ENCODE measurements around the gene COL13A1. TPM values are rescaled to one million over a fixed set of nuclear protein-coding genes. Genes with fewer than 3 reads are reported as not detected.
A peak's percentile ranks its signal among the peaks of the same experiment; 100 is the strongest.

The COL13A1 gene
- total RNA-seq, 1 donor from 2014 or later: 2.5 TPM

DNA sequence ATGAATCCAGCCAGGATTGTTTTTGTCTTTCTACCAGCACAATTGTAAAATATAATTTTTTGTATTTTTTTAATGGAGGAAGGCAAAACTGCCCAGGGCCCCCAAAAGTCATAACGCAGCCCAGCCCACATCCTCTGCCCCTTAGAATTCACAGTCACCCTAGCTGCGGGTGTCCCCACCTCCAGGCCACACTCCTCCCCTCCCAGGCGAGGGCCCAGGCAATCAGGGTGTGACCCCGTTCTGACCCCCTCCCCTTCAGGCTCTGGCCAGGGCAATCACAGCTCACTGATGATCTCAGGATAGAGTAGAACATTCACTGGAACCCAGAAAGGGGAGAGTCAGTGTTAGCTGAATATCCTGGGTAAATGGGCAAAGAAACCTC, 158.9 kb downstream of the COL13A1 start:
- DNase-seq: no peak
- intact Hi-C loops (cut with micrococcal nuclease): no loop called here
- Histone ChIP-seq H3K27ac (replicated peaks) (no peak overlapping the region), H3K9me3 (replicated peaks) (no peaks in the 10 kb centered on the region), H3K36me3 (no peaks in the 10 kb centered on the region), H3K4me3 (no peak overlapping the region), H3K27me3 (ENCODE audit: low read depth) (peaks cover 20% of the 10 kb centered on the region), H3K4me1 (peaks cover 7% of the 10 kb centered on the region)
- TF ChIP-seq, protein P1, sequence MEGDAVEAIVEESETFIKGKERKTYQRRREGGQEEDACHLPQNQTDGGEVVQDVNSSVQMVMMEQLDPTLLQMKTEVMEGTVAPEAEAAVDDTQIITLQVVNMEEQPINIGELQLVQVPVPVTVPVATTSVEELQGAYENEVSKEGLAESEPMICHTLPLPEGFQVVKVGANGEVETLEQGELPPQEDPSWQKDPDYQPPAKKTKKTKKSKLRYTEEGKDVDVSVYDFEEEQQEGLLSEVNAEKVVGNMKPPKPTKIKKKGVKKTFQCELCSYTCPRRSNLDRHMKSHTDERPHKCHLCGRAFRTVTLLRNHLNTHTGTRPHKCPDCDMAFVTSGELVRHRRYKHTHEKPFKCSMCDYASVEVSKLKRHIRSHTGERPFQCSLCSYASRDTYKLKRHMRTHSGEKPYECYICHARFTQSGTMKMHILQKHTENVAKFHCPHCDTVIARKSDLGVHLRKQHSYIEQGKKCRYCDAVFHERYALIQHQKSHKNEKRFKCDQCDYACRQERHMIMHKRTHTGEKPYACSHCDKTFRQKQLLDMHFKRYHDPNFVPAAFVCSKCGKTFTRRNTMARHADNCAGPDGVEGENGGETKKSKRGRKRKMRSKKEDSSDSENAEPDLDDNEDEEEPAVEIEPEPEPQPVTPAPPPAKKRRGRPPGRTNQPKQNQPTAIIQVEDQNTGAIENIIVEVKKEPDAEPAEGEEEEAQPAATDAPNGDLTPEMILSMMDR (IDR thresholded peaks at IDR 0.05; ENCODE audit: borderline replicate concordance): no peak

GRCh38 chr10:69960988-69961880, 159.5 kb downstream of the COL13A1 start:
- H3K27me3 ChIP-seq (ENCODE audit: low read depth): peaks cover 26% of the 10 kb centered on the region
- H3K4me1 ChIP-seq: peaks cover 7% of the 10 kb centered on the region
- H3K36me3 ChIP-seq: no peaks in the 10 kb centered on the region
- DNase-seq: no peak
- H3K27ac ChIP-seq (replicated peaks): no peak overlapping the region
- intact Hi-C loops (cut with micrococcal nuclease): no loop called here
- TF ChIP-seq, protein P1 (IDR thresholded peaks at IDR 0.05; ENCODE audit: borderline replicate concordance): peak; percentile 35
- H3K9me3 ChIP-seq (replicated peaks): no peaks in the 10 kb centered on the region
- H3K4me3 ChIP-seq: no peak overlapping the region

- Histone ChIP-seq H3K27me3 (ENCODE audit: low read depth) (peaks cover 29% of the 10 kb centered on the region), H3K4me1 (peaks cover 7% of the 10 kb centered on the region), H3K36me3 (no peaks in the 10 kb centered on the region), H3K27ac (replicated peaks) (no peak overlapping the region), H3K4me3 (no peak overlapping the region), H3K9me3 (replicated peaks) (no peaks in the 10 kb centered on the region)
- intact Hi-C loops (cut with micrococcal nuclease): no loop called here
- TF ChIP-seq, protein P1 (IDR thresholded peaks at IDR 0.05; ENCODE audit: borderline replicate concordance): no peak
- DNase-seq: no peak
These were observed 160.4 kb downstream of the COL13A1 start for GRCh38 chr10:69961881-69962745.

DNA sequence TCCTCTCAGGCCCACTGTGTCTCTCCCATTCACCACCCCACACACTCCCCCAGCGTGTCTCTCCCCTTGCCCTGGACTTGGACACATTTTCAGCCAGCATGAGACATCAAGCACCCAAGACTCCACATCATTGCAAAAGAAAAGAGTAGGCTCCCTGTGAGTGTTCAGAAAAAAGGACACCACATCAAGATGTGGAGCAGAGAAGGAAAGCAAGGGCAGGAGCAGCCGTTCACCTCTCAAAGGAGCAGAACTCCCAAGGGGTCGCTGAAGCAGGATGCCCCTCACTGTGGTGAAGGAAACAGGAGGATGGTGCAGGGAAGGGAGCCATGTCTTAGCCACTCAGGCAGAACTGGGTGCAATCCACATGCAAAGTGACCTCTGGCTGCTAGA, 161.0 kb downstream of the COL13A1 start:
- Histone ChIP-seq H3K4me1 (peaks cover 7% of the 10 kb centered on the region), H3K27me3 (ENCODE audit: low read depth) (peaks cover 29% of the 10 kb centered on the region), H3K27ac (replicated peaks) (no peak overlapping the region), H3K36me3 (no peaks in the 10 kb centered on the region), H3K4me3 (no peak overlapping the region), H3K9me3 (replicated peaks) (no peaks in the 10 kb centered on the region)
- no peak for DNase-seq
- TF ChIP-seq, protein P1 (IDR thresholded peaks at IDR 0.05; ENCODE audit: borderline replicate concordance): no peak
- intact Hi-C loops (cut with micrococcal nuclease): no loop called here

DNA sequence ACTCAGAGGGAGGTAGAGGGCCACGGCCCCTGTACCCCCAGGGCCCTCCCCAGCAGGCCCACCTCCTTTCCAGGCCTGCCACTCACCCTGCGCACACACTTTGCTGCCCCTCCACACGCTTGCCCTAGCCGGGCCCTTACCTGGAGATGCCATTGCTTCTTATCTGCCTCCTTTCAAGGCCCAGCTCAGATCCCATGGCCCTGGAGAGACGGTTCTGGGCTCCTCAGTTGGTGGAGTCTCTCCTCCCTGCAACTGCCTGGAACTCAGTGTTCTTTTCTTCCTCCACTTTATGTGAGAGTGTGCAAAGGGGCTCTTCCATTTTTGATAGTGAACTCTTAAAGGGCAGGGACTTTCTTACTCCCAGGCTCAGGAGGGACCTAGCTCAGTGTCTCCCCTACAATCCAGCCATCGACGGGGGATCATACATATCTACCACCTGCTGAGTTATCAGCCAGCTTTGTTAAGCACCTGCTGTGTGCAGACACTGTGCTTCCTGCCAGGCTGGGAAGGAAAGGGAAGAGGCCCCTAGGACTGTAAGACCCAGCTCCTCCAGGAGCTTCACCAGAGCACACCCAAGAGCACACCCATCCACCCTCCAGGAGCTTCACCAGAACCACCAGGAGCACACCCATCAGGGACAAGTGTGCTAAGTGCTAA, 161.6 kb downstream of the COL13A1 start:
- TF ChIP-seq, protein P1 (IDR thresholded peaks at IDR 0.05; ENCODE audit: borderline replicate concordance): no peak
- Histone ChIP-seq H3K36me3 (no peaks in the 10 kb centered on the region), H3K4me1 (peaks cover 7% of the 10 kb centered on the region), H3K27ac (replicated peaks) (no peak overlapping the region), H3K27me3 (ENCODE audit: low read depth) (peaks cover 31% of the 10 kb centered on the region), H3K9me3 (replicated peaks) (no peaks in the 10 kb centered on the region), H3K4me3 (no peak overlapping the region)
- DNase-seq: no peak
- intact Hi-C loops (cut with micrococcal nuclease): no loop called here
